Breast epithelium (tissue), 4 donors: ENCODE measurements around the gene PDYN. TPM values are rescaled to one million over a fixed set of nuclear protein-coding genes. Genes with fewer than 3 reads are reported as not detected.

ENCODE experiments used
- DNase-seq, 2 donors: peaks; one replicate each; pipeline ENCODE4 v3.0.0-alpha.2; 2019; ENCODE audit warnings: low spot score in 2 of 2
- H3K27ac ChIP-seq, 2 donors: fragments of 200-600 bp; sonication (generic) in 1 of 2; one replicate each; pipeline ENCODE4 v1.5.1; 2016 to 2019; ENCODE audit warnings: mild to moderate bottlenecking in 1 of 2
- H3K27me3 ChIP-seq, 2 donors: fragments of 200-600 bp; sonication (generic) in 1 of 2; one replicate each; pipeline versions ENCODE4 v1.5.1 to v1.6.0; 2017 to 2019; ENCODE audit warnings: control low read depth in 1 of 2, mild to moderate bottlenecking in 1 of 2
- H3K36me3 ChIP-seq: fragments of 200-600 bp; one replicate; pipeline ENCODE4 v1.5.1; 2019
- H3K4me1 ChIP-seq, 2 donors: fragments of 200-600 bp; sonication (generic); one replicate each; pipeline ENCODE4 v1.5.1; 2016 to 2019; ENCODE audit warnings: control low read depth in 1 of 2
- H3K4me3 ChIP-seq, 3 donors: fragments of 200-600 bp; sonication (generic); 1 replicate in 2 of 3; 2 replicates in 1 of 3; pipeline ENCODE4 v1.5.1; 2016 to 2019; ENCODE audit warnings: mild to moderate bottlenecking in 3 of 3, moderate library complexity in 2 of 3
- H3K9me3 ChIP-seq, 2 donors: fragments of 200-600 bp; sonication (generic) in 1 of 2; one replicate each; pipeline ENCODE4 v1.5.1; 2016 to 2019; ENCODE audit warnings: control low read depth in 1 of 2
- POLR2A ChIP-seq: fragments of 450-650 bp; IDR thresholded peaks from one replicate; pipeline ENCODE4 v1.6.1; 2016; ENCODE audit warnings: antibody characterized with exemption, mild to moderate bottlenecking, moderate library complexity
- POLR2AphosphoS5 ChIP-seq, 3 donors: sonication (generic); formaldehyde crosslinking; IDR thresholded peaks; one replicate each; pipeline ENCODE4 v1.6.1; 2017; ENCODE audit warnings: antibody characterized with exemption in 3 of 3
- intact Hi-C: fragments of 100-400 bp; cut with DNase I; formaldehyde crosslinking; loops from one replicate; pipeline ENCODE4 v1.15.1; 2023; ENCODE audit warnings: low total_unique reads
- total RNA-seq, 3 donors: library from RNA; depleted of rRNA; stranded (reverse); fragments of >200 nt; gene quantifications; one replicate each; pipeline ENCODE4 v1.1.0, GENCODE V29; 2016
- TF ChIP-seq, protein P1 (sequence below), 3 donors: fragments of 450-650 bp; IDR thresholded peaks; one replicate each; pipeline ENCODE4 v1.5.1; 2016 to 2017; ENCODE audit warnings: antibody characterized with exemption in 3 of 3, mild to moderate bottlenecking in 3 of 3, moderate library complexity in 3 of 3

PDYN gene
- total RNA-seq, 3 donors from 2014 or later: not detected

DNA sequence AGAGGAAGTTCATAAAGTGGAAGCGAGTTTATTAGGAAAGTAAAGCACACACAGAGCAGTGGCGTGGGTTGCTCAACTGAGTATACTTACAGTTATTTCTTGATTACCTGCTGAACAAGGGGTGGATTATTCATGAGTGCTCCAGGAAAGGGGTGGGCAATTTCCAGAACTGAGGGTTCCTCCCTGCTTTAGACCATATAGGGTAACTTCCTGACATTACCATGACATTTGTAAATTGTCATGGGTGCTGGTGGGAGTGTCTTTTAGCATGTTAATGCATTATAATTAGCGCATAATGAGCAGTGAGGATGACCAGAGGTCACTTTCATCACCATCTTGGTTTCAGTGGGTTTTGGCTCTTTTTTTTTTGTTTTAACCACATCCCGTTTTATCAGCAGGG is 29.8 kb downstream of the PDYN start:
- Histone ChIP-seq H3K36me3 (no peaks in the 10 kb centered on the region), H3K27me3 (no peaks in the 10 kb centered on the region), H3K9me3 (no peaks in the 10 kb centered on the region), H3K27ac (no peak overlapping the region), H3K4me1 (no peaks in the 10 kb centered on the region), H3K4me3 (no peak overlapping the region)
- no peak for DNase-seq
- intact Hi-C loops: no loop called here
- no peak for TF ChIP-seq POLR2A
- no peak for TF ChIP-seq POLR2AphosphoS5 (IDR thresholded peaks at IDR 0.05)
- TF ChIP-seq, protein P1, sequence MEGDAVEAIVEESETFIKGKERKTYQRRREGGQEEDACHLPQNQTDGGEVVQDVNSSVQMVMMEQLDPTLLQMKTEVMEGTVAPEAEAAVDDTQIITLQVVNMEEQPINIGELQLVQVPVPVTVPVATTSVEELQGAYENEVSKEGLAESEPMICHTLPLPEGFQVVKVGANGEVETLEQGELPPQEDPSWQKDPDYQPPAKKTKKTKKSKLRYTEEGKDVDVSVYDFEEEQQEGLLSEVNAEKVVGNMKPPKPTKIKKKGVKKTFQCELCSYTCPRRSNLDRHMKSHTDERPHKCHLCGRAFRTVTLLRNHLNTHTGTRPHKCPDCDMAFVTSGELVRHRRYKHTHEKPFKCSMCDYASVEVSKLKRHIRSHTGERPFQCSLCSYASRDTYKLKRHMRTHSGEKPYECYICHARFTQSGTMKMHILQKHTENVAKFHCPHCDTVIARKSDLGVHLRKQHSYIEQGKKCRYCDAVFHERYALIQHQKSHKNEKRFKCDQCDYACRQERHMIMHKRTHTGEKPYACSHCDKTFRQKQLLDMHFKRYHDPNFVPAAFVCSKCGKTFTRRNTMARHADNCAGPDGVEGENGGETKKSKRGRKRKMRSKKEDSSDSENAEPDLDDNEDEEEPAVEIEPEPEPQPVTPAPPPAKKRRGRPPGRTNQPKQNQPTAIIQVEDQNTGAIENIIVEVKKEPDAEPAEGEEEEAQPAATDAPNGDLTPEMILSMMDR (IDR thresholded peaks at IDR 0.05): no peak

DNA sequence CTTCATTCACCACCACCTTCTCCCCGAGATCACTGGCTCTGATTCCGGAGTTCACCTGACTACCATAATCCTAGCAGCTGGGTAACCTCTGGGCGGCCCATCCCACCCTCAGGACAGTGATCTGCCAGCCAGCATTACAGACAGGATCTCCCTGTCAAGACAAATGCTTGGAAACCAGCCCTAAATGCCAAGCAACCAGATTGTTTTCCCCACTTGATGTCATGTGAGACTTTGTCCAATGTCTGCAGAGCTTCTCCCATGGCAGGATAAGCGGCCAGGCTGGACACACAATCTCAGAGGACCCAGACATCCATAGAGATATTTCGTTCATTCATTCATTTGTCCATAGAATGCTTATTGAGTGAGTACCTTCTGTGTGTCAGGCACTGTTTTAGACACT is 32.5 kb downstream of the PDYN start:
- H3K27ac ChIP-seq: no peak overlapping the region
- no peaks in the 10 kb centered on the region for H3K36me3 ChIP-seq
- H3K27me3 ChIP-seq: no peaks in the 10 kb centered on the region
- intact Hi-C loops: no loop called here
- no peak overlapping the region for H3K4me3 ChIP-seq
- DNase-seq: peak in 1 of 2 donors; percentile 5
- H3K9me3 ChIP-seq: no peaks in the 10 kb centered on the region
- H3K4me1 ChIP-seq: no peaks in the 10 kb centered on the region
- TF ChIP-seq POLR2AphosphoS5 (IDR thresholded peaks at IDR 0.05): no peak
- TF ChIP-seq POLR2A: no peak
- TF ChIP-seq, protein P1 (IDR thresholded peaks at IDR 0.05): no peak

DNA sequence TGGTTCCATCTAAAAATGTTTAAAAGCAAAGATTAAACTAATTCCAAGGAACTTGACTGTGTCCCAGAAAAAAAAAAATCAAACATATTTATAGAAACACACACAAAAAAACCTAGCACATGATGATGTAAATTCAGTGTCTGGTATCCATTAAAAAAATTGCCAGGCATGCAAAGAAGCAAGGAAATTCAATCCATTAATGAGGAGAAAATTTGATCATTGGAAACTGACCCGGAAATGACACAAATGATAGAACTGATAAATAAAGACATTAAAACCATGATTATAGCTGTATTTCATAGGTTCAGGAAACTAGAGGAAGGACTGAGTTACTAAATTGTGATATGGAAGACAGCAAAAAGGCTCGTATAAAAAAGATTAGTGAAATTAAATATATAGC is 34.7 kb downstream of the PDYN start:
- intact Hi-C loops: no loop called here
- TF ChIP-seq POLR2A (no peak), POLR2AphosphoS5 (IDR thresholded peaks at IDR 0.05) (no peak)
- TF ChIP-seq, protein P1 (IDR thresholded peaks at IDR 0.05): no peak
- H3K4me1 ChIP-seq: no peaks in the 10 kb centered on the region
- DNase-seq: no peak
- H3K27me3 ChIP-seq: no peaks in the 10 kb centered on the region
- no peaks in the 10 kb centered on the region for H3K36me3 ChIP-seq
- no peak overlapping the region for H3K27ac ChIP-seq
- no peak overlapping the region for H3K4me3 ChIP-seq
- H3K9me3 ChIP-seq: no peaks in the 10 kb centered on the region

DNA sequence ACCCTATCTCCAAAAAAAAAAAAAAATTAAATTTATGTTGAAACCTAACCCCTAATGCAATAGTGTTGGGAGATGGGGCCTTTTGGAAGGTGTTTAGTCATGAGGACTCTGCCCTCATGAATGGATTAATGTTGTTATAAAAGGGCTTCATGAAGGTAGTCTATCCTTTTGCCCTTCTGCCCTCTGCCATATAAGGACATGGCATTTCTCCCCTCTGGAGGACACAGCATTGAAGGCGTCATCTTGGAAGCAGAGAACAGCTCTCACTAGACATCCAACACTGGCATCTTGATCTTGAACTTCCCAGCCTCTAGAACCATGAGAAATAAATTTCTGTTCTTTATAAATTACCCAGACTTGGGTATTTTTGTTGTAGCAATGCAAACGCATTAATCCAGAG is 35.4 kb downstream of the PDYN start:
- Histone ChIP-seq H3K4me1 (no peaks in the 10 kb centered on the region), H3K9me3 (no peaks in the 10 kb centered on the region), H3K36me3 (no peaks in the 10 kb centered on the region), H3K27me3 (no peaks in the 10 kb centered on the region), H3K27ac (no peak overlapping the region), H3K4me3 (no peak overlapping the region)
- DNase-seq: no peak
- TF ChIP-seq, protein P1 (IDR thresholded peaks at IDR 0.05): no peak
- TF ChIP-seq POLR2A: no peak
- intact Hi-C loops: no loop called here

DNA sequence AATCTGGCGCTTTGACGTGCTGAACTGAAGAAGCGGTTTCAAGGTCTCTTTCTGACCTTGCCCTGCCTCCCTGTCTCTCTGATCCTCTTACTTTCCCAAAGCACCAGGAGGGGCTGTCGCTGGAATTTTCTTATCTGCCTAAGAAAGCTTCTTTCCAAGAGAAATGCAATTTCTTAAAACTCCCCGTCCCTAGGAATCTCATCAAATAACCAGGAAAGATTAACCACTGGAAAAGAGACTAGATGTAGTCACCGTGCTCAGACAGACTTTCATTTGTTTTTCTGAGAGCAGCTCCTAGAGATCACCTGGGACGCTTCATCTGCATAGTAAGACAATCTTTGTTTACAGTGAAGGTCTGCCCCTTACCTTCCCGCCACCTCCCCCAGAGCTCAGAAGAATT is 38.6 kb downstream of the PDYN start:
- Histone ChIP-seq H3K36me3 (no peaks in the 10 kb centered on the region), H3K27ac (no peak overlapping the region), H3K9me3 (no peaks in the 10 kb centered on the region), H3K27me3 (no peaks in the 10 kb centered on the region), H3K4me3 (no peak overlapping the region), H3K4me1 (no peaks in the 10 kb centered on the region)
- no peak for DNase-seq
- intact Hi-C loops: no loop called here
- TF ChIP-seq POLR2AphosphoS5 (IDR thresholded peaks at IDR 0.05) (no peak), POLR2A (no peak)
- TF ChIP-seq, protein P1 (IDR thresholded peaks at IDR 0.05): no peak
